ENCODE measurements around the gene CCDC152.
A peak's percentile ranks its signal among the peaks of the same experiment; 100 is the strongest.
"Not testable (repeated sequence)": the region's sequence is repeated elsewhere in the genome, so short reads cannot be mapped to it uniquely, and the experiment has no call there.

The CCDC152 gene, protein sequence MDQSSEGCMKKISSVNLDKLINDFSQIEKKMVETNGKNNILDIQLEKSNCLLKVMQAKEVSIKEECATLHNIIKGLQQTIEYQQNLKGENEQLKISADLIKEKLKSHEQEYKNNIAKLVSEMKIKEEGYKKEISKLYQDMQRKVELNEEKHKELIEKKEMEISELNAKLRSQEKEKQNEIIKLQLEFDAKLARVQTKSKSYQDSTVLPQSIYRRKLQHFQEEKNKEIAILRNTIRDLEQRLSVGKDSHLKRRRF

DNA sequence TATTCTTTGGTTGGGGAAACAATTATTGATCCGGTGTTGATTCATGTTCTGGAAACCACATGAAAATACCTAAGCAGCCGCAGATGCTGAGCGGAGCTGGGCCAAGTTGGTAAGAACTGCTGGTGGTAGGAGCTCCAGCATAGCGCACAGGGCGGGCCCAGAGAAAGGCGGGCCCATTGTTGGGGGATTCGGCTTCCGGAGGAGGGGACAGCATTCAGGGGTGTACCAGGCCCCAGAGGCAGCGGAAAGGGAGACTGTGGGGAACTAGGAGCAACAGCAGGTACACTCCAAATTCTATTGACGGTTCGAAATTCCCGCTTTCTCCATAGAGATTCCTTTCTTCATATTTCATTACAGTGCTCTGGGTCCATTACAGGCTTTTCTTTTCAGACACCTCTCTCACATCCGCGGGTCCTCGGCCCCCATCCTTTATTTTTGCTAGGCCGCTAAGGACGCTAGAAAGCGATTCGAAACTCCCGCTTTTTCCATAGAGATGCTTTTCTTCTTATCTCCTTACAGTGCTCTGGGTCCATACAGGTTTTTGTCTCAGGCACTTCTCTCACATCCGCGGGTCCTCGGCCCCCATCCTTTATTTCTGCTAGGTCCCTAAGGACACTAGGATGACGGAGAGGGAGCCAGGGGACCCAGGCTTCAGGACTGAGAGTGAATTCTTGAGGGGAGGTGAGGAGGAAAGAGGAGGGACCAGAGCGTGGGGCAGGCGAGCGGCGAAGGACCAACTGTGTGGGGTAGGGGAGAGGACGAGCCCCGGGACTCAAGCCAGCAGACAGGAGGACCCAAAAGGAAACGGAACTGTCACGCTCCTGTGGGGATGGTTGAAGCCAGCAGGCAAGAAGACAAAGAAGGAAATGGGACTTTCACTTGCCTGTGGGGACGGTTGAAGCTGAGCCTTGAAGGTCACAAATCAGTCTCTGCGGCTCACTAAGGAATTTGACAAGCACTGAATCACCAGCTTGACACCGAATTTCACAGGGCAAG is at the start of gene CCDC152:
Gene CCDC152 (plus strand): TSS at position 213 of the 996 bp plus-strand sequence. CDS start 2,304 bp downstream, outside the sequence.
- DNase-seq (ENCODE audit: low read depth, low spot score), result peak; percentile 40
- TF ChIP-seq, protein P1, sequence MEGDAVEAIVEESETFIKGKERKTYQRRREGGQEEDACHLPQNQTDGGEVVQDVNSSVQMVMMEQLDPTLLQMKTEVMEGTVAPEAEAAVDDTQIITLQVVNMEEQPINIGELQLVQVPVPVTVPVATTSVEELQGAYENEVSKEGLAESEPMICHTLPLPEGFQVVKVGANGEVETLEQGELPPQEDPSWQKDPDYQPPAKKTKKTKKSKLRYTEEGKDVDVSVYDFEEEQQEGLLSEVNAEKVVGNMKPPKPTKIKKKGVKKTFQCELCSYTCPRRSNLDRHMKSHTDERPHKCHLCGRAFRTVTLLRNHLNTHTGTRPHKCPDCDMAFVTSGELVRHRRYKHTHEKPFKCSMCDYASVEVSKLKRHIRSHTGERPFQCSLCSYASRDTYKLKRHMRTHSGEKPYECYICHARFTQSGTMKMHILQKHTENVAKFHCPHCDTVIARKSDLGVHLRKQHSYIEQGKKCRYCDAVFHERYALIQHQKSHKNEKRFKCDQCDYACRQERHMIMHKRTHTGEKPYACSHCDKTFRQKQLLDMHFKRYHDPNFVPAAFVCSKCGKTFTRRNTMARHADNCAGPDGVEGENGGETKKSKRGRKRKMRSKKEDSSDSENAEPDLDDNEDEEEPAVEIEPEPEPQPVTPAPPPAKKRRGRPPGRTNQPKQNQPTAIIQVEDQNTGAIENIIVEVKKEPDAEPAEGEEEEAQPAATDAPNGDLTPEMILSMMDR (IDR thresholded peaks at IDR 0.05; ENCODE audit: low read depth, low read length), result no peak
- in situ Hi-C loops (cut with HindIII; ENCODE audit: low sequenced_read_pairs), result no loop called here
- peak within 1 kb of the TSS; percentile 52 for H3K4me3 ChIP-seq (ENCODE audit: low read depth, low read length)

- TF ChIP-seq, protein P1 (IDR thresholded peaks at IDR 0.05; ENCODE audit: low read depth, low read length), result no peak
- DNase-seq (ENCODE audit: low read depth, low spot score), result peak; percentile 70
- H3K4me3 ChIP-seq (ENCODE audit: low read depth, low read length), result no peak overlapping the region
- in situ Hi-C loops (cut with HindIII; ENCODE audit: low sequenced_read_pairs), result no loop called here
Observed at GRCh38 chr5:42715785-42716184, 40.8 kb upstream of the CCDC152 start.

- DNase-seq (ENCODE audit: low read depth, low spot score), result peak; percentile 72
- H3K4me3 ChIP-seq (ENCODE audit: low read depth, low read length), result no peak overlapping the region
- TF ChIP-seq, protein P1 (IDR thresholded peaks at IDR 0.05; ENCODE audit: low read depth, low read length), result no peak
- in situ Hi-C loops (cut with HindIII; ENCODE audit: low sequenced_read_pairs), result no loop called here
Observed at GRCh38 chr5:42718591-42718990, 38.0 kb upstream of the CCDC152 start.

DNA sequence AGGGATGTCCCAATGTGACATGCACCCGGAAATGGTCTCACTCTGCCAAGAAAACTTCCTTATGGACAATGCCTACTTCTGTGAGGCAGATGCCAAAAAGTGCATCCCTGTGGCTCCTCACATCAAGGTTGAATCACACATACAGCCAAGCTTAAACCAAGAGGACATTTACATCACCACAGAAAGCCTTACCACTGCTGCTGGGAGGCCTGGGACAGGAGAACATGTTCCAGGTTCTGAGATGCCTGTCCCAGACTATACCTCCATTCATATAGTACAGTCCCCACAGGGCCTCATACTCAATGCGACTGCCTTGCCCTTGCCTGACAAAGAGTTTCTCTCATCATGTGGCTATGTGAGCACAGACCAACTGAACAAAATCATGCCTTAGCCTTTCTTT is 37.6 kb upstream of the CCDC152 start:
- peak; percentile 34 for DNase-seq (ENCODE audit: low read depth, low spot score)
- no peak overlapping the region for H3K4me3 ChIP-seq (ENCODE audit: low read depth, low read length)
- TF ChIP-seq, protein P1 (IDR thresholded peaks at IDR 0.05; ENCODE audit: low read depth, low read length), result no peak
- in situ Hi-C loops (cut with HindIII; ENCODE audit: low sequenced_read_pairs), result no loop called here

DNA sequence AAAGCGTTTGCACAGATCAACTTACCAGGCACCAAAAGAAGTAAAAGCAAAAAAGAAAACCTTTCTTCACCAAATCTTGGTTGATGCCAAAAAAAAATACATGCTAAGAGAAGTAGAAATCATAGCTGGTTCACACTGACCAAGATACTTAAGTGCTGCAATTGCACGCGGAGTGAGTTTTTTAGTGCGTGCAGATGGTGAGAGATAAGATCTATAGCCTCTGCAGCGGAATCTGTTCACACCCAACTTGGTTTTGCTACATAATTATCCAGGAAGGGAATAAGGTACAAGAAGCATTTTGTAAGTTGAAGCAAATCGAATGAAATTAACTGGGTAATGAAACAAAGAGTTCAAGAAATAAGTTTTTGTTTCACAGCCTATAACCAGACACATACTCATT is 36.4 kb upstream of the CCDC152 start:
- no peak overlapping the region for H3K4me3 ChIP-seq (ENCODE audit: low read depth, low read length)
- in situ Hi-C loops (cut with HindIII; ENCODE audit: low sequenced_read_pairs), result no loop called here
- no peak for DNase-seq (ENCODE audit: low read depth, low spot score)
- TF ChIP-seq, protein P1 (IDR thresholded peaks at IDR 0.05; ENCODE audit: low read depth, low read length), result no peak

GRCh38 chr5:42721484-42721883 is 35.1 kb upstream of the CCDC152 start:
- no peak overlapping the region for H3K4me3 ChIP-seq (ENCODE audit: low read depth, low read length)
- DNase-seq (ENCODE audit: low read depth, low spot score), result no peak
- TF ChIP-seq, protein P1 (IDR thresholded peaks at IDR 0.05; ENCODE audit: low read depth, low read length), result no peak
- in situ Hi-C loops (cut with HindIII; ENCODE audit: low sequenced_read_pairs), result no loop called here

- in situ Hi-C loops (cut with HindIII; ENCODE audit: low sequenced_read_pairs); DNase-seq (ENCODE audit: low read depth, low spot score); H3K4me3 ChIP-seq (ENCODE audit: low read depth, low read length): not testable (repeated sequence)
Observed at GRCh38 chr5:42734531-42735058, 22.0 kb upstream of the CCDC152 start.
